Inferior parietal cortex (tissue), 1 donor: ENCODE data around the gene OR4D11.

Experiments
- DNase-seq: peaks from one replicate; pipeline ENCODE4 v3.0.0-alpha.2; 2016; ENCODE audit errors: extremely low spot score

Gene OR4D11

GRCh38 chr11:59548309-59548656, 44.9 kb downstream of the OR4D11 start:
- no peak for DNase-seq

GRCh38 chr11:59550368-59550841, 47.0 kb downstream of the OR4D11 start:
- peak; percentile 93 for DNase-seq

- DNase-seq = peak; percentile 91
These were observed 47.7 kb downstream of the OR4D11 start for GRCh38 chr11:59550842-59551658.

- DNase-seq = peak; percentile 79
These were observed 48.5 kb downstream of the OR4D11 start for GRCh38 chr11:59551659-59552521.

GRCh38 chr11:59552844-59553243, 49.5 kb downstream of the OR4D11 start:
- DNase-seq = no peak

GRCh38 chr11:59553323-59553722, 49.9 kb downstream of the OR4D11 start:
- DNase-seq = no peak
